ENCODE data around the gene ZSCAN32. TPM values are rescaled to one million over a fixed set of nuclear protein-coding genes. Genes with fewer than 3 reads are reported as not detected.

The ZSCAN32 gene
- total and polyA plus RNA-seq, 2 of the 8 experiments (the other 6 are each of a cell fraction or from before 2014, with no cell fraction given) = 13.4 to 22.0 TPM

DNA sequence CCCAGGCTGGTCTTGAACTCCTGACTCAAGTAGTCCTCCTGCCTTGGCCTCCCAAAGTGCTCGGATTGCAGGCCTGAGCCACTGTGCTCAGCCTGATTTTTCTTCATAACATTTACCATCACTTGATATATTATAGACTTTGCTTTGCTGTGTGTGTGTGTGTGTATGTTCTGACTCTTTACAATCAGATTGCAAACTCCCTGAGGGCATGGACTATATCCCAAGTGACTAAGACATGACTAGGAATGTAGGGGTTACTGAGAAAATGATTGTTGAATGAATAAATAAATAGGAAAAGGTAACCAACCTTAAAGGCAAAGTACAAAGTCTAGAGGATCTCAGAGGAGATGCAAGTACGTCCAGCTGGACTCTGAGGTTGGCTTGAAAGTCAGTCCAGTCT is 54.8 kb downstream of the ZSCAN32 start (continued):
- TF ChIP-seq, protein P1, sequence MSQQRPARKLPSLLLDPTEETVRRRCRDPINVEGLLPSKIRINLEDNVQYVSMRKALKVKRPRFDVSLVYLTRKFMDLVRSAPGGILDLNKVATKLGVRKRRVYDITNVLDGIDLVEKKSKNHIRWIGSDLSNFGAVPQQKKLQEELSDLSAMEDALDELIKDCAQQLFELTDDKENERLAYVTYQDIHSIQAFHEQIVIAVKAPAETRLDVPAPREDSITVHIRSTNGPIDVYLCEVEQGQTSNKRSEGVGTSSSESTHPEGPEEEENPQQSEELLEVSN (IDR thresholded peaks at IDR 0.05) = no peak
- TF ChIP-seq PHF8 (conservative IDR thresholded peaks at IDR 0.05; ENCODE audit: low read depth, low read length) = no peak

Other genes with a start within 250 kb of the ZSCAN32 start
- gene OR1F1, start 212.8 kb downstream of the ZSCAN32 start, total RNA-seq (2021; fragmentation: NEBNext Ultra II Directional; extraction: Animal tissue kit (Norgen Biotek cat#: 25700)) = 0.48 and 0.52 TPM in 2 replicates
- 0.93 and 1.2 TPM in 2 replicates for gene OR1F1, start 212.8 kb downstream of the ZSCAN32 start, polyA plus RNA-seq (2011; rRNA removed)
- gene ZNF200, start 165.8 kb downstream of the ZSCAN32 start, total RNA-seq (2021; fragmentation: NEBNext Ultra II Directional; extraction: Animal tissue kit (Norgen Biotek cat#: 25700)) = 7.5 and 9.9 TPM in 2 replicates
- 2.7 and 3.0 TPM in 2 replicates for gene ZNF200, start 165.8 kb downstream of the ZSCAN32 start, polyA plus RNA-seq (2011; rRNA removed)
- gene MEFV, start 144.4 kb downstream of the ZSCAN32 start, total RNA-seq (2021; fragmentation: NEBNext Ultra II Directional; extraction: Animal tissue kit (Norgen Biotek cat#: 25700)) = not detected in 2 replicates
- 0.02 and 0.03 TPM in 2 replicates for gene MEFV, start 144.4 kb downstream of the ZSCAN32 start, polyA plus RNA-seq (2011; rRNA removed)
- 26.7 and 27.8 TPM in 2 replicates for gene ZNF263, start 117.5 kb downstream of the ZSCAN32 start, total RNA-seq (2021; fragmentation: NEBNext Ultra II Directional; extraction: Animal tissue kit (Norgen Biotek cat#: 25700))
- 9.2 and 20.7 TPM in 2 replicates for gene ZNF263, start 117.5 kb downstream of the ZSCAN32 start, polyA plus RNA-seq (2011; rRNA removed)
- 7.0 and 8.9 TPM in 2 replicates for gene TIGD7, start 95.6 kb downstream of the ZSCAN32 start, total RNA-seq (2021; fragmentation: NEBNext Ultra II Directional; extraction: Animal tissue kit (Norgen Biotek cat#: 25700))
- gene TIGD7, start 95.6 kb downstream of the ZSCAN32 start, polyA plus RNA-seq (2011; rRNA removed) = 2.8 and 3.0 TPM in 2 replicates
- 27.3 and 30.0 TPM in 2 replicates for gene ZNF75A, start 95.5 kb downstream of the ZSCAN32 start, total RNA-seq (2021; fragmentation: NEBNext Ultra II Directional; extraction: Animal tissue kit (Norgen Biotek cat#: 25700))
- 5.2 and 9.3 TPM in 2 replicates for gene ZNF75A, start 95.5 kb downstream of the ZSCAN32 start, polyA plus RNA-seq (2011; rRNA removed)
- gene OR2C1, start 45.1 kb downstream of the ZSCAN32 start, total RNA-seq (2021; fragmentation: NEBNext Ultra II Directional; extraction: Animal tissue kit (Norgen Biotek cat#: 25700)) = not detected in 2 replicates
- not detected in 2 replicates for gene OR2C1, start 45.1 kb downstream of the ZSCAN32 start, polyA plus RNA-seq (2011; rRNA removed)
- 12.2 and 12.7 TPM in 2 replicates for gene ZNF174, start 211 bp upstream of the ZSCAN32 start, total RNA-seq (2021; fragmentation: NEBNext Ultra II Directional; extraction: Animal tissue kit (Norgen Biotek cat#: 25700))
- gene ZNF174, start 211 bp upstream of the ZSCAN32 start, polyA plus RNA-seq (2011; rRNA removed) = 9.1 and 10.9 TPM in 2 replicates
- gene ZNF597, start 42.5 kb upstream of the ZSCAN32 start, total RNA-seq (2021; fragmentation: NEBNext Ultra II Directional; extraction: Animal tissue kit (Norgen Biotek cat#: 25700)) = 2.3 and 2.6 TPM in 2 replicates
- 0.63 and 0.68 TPM in 2 replicates for gene ZNF597, start 42.5 kb upstream of the ZSCAN32 start, polyA plus RNA-seq (2011; rRNA removed)
- 47.6 and 48.3 TPM in 2 replicates for gene NAA60, start 42.7 kb upstream of the ZSCAN32 start, total RNA-seq (2021; fragmentation: NEBNext Ultra II Directional; extraction: Animal tissue kit (Norgen Biotek cat#: 25700))
- gene NAA60, start 42.7 kb upstream of the ZSCAN32 start, polyA plus RNA-seq (2011; rRNA removed) = 34.1 and 61.0 TPM in 2 replicates
- not detected in 2 replicates for gene C16orf90, start 94.5 kb upstream of the ZSCAN32 start, total RNA-seq (2021; fragmentation: NEBNext Ultra II Directional; extraction: Animal tissue kit (Norgen Biotek cat#: 25700))
- not detected in 2 replicates for gene C16orf90, start 94.5 kb upstream of the ZSCAN32 start, polyA plus RNA-seq (2011; rRNA removed)
- 11.5 and 15.1 TPM in 2 replicates for gene CLUAP1, start 100.0 kb upstream of the ZSCAN32 start, total RNA-seq (2021; fragmentation: NEBNext Ultra II Directional; extraction: Animal tissue kit (Norgen Biotek cat#: 25700))
- gene CLUAP1, start 100.0 kb upstream of the ZSCAN32 start, polyA plus RNA-seq (2011; rRNA removed) = 4.0 and 4.8 TPM in 2 replicates
- gene NLRC3, start 176.4 kb upstream of the ZSCAN32 start, total RNA-seq (2021; fragmentation: NEBNext Ultra II Directional; extraction: Animal tissue kit (Norgen Biotek cat#: 25700)) = 0.20 and 0.21 TPM in 2 replicates
- gene NLRC3, start 176.4 kb upstream of the ZSCAN32 start, polyA plus RNA-seq (2011; rRNA removed) = 0.18 and 0.25 TPM in 2 replicates
- 10.9 and 11.4 TPM in 2 replicates for gene SLX4, start 210.6 kb upstream of the ZSCAN32 start, total RNA-seq (2021; fragmentation: NEBNext Ultra II Directional; extraction: Animal tissue kit (Norgen Biotek cat#: 25700))
- gene SLX4, start 210.6 kb upstream of the ZSCAN32 start, polyA plus RNA-seq (2011; rRNA removed) = 4.4 and 6.1 TPM in 2 replicates

All from H1 (cell line).